H9 (cell line): ENCODE results near the gene DNAH5. TPM values are rescaled to one million over a fixed set of nuclear protein-coding genes. Genes with fewer than 3 reads are reported as not detected.

Experiments
- DNase-seq: peaks from one replicate; pipeline ENCODE4 v3.0.0-alpha.2; 2017
- H2AFZ ChIP-seq: one replicate; pipeline ENCODE4 v1.6.1; 2013; ENCODE audit warnings: mild to moderate bottlenecking, low read length, control low read depth, moderate library complexity
- H2AK5ac ChIP-seq: 2 replicates; pipeline ENCODE4 v1.6.1; 2013; ENCODE audit warnings: low read length, control low read depth, mixed read lengths; ENCODE audit not compliant: insufficient read length
- H2BK120ac ChIP-seq: one replicate; pipeline ENCODE4 v1.6.1; 2013; ENCODE audit warnings: low read depth, mild to moderate bottlenecking, low read length, control low read depth, inconsistent platforms; ENCODE audit not compliant: poor library complexity, severe bottlenecking
- H2BK12ac ChIP-seq: 2 replicates; pipeline ENCODE4 v1.6.1; 2013; ENCODE audit warnings: low read length, control low read depth, mixed read lengths, low read depth; ENCODE audit not compliant: insufficient read length
- H2BK15ac ChIP-seq: 2 replicates; pipeline ENCODE4 v1.6.1; 2013; ENCODE audit warnings: low read depth, low read length, control low read depth
- H2BK20ac ChIP-seq: one replicate; pipeline ENCODE4 v1.6.1; 2013; ENCODE audit warnings: low read depth, mild to moderate bottlenecking, low read length, control low read depth, inconsistent platforms; ENCODE audit not compliant: poor library complexity, severe bottlenecking
- H2BK5ac ChIP-seq: 2 replicates; pipeline ENCODE4 v1.6.1; 2013; ENCODE audit warnings: low read length, control low read depth, mixed read lengths; ENCODE audit not compliant: insufficient read length
- H3K14ac ChIP-seq: 2 replicates; pipeline ENCODE4 v1.6.1; 2013; ENCODE audit warnings: low read length, control low read depth; ENCODE audit not compliant: insufficient read depth
- H3K18ac ChIP-seq: 2 replicates; pipeline ENCODE4 v1.6.1; 2013; ENCODE audit warnings: low read depth, mild to moderate bottlenecking, mixed read lengths, low read length, control low read depth; ENCODE audit not compliant: insufficient read length
- H3K23ac ChIP-seq: 2 replicates; pipeline ENCODE4 v1.6.1; 2013; ENCODE audit warnings: low read length, control low read depth, mixed read lengths, low read depth; ENCODE audit not compliant: insufficient read length
- H3K23me2 ChIP-seq: 2 replicates; pipeline ENCODE4 v1.6.1; 2013; ENCODE audit warnings: low read depth, mild to moderate bottlenecking, mixed read lengths, low read length, control low read depth; ENCODE audit not compliant: insufficient read length, poor library complexity, severe bottlenecking
- H3K27ac ChIP-seq: 2 replicates; pipeline ENCODE4 v1.5.1; 2013; ENCODE audit warnings: low read length, control low read depth, mixed read lengths, low read depth; ENCODE audit not compliant: insufficient read length
- H3K27me3 ChIP-seq: 2 replicates; pipeline ENCODE4 v1.6.1; 2013; ENCODE audit warnings: low read length, control low read depth, inconsistent platforms; ENCODE audit not compliant: insufficient read depth
- H3K4ac ChIP-seq: 2 replicates; pipeline ENCODE4 v1.6.1; 2013; ENCODE audit warnings: low read depth, mild to moderate bottlenecking, control low read depth, inconsistent platforms, low read length, moderate library complexity
- H3K4me1 ChIP-seq: 2 replicates; pipeline ENCODE4 v1.6.1; 2013; ENCODE audit warnings: low read length, control low read depth, inconsistent platforms; ENCODE audit not compliant: insufficient read depth
- H3K4me2 ChIP-seq: 2 replicates; pipeline ENCODE4 v1.6.1; 2013; ENCODE audit warnings: low read length, control low read depth, mixed read lengths; ENCODE audit not compliant: insufficient read length, insufficient read depth
- H3K56ac ChIP-seq: 2 replicates; pipeline ENCODE4 v1.6.1; 2013; ENCODE audit warnings: low read depth, mild to moderate bottlenecking, mixed read lengths, low read length, control low read depth; ENCODE audit not compliant: insufficient read length
- H3K79me1 ChIP-seq: 2 replicates; pipeline ENCODE4 v1.6.1; 2013; ENCODE audit warnings: low read depth, mild to moderate bottlenecking, moderate library complexity, low read length, control low read depth, inconsistent platforms; ENCODE audit not compliant: insufficient read depth, poor library complexity, severe bottlenecking
- H3K79me2 ChIP-seq: 2 replicates; pipeline ENCODE4 v1.6.1; 2013; ENCODE audit warnings: low read length, control low read depth, inconsistent platforms; ENCODE audit not compliant: insufficient read depth
- H3K9ac ChIP-seq: 2 replicates; pipeline ENCODE4 v1.6.1; 2013; ENCODE audit warnings: low read length, control low read depth, mixed read lengths; ENCODE audit not compliant: insufficient read length; ENCODE audit errors: extremely low read depth
- H3K9me3 ChIP-seq: one replicate; pipeline ENCODE4 v1.6.1; 2013; ENCODE audit warnings: low read depth, low read length, inconsistent platforms; ENCODE audit not compliant: control insufficient read depth
- H3T11ph ChIP-seq: one replicate; pipeline ENCODE4 v1.6.1; 2013; ENCODE audit warnings: mild to moderate bottlenecking, low read length, control low read depth, inconsistent platforms
- H4K20me1 ChIP-seq: one replicate; pipeline ENCODE4 v1.6.1; 2013; ENCODE audit not compliant: control insufficient read depth, insufficient read length, insufficient read depth
- H4K5ac ChIP-seq: 2 replicates; pipeline ENCODE4 v1.6.1; 2013; ENCODE audit warnings: low read depth, mild to moderate bottlenecking, mixed read lengths, low read length, control low read depth; ENCODE audit not compliant: insufficient read length
- H4K8ac ChIP-seq: replicated peaks from 2 replicates; pipeline ENCODE4 v1.6.1; 2013; ENCODE audit warnings: low read length, control low read depth, mixed read lengths, low read depth; ENCODE audit not compliant: insufficient read length
- H4K91ac ChIP-seq: 2 replicates; pipeline ENCODE4 v1.6.1; 2013; ENCODE audit warnings: low read depth, mild to moderate bottlenecking, moderate library complexity, mixed read lengths, low read length, control low read depth; ENCODE audit not compliant: insufficient read length
- H3K27ac Mint-ChIP-seq, 3 experiments: 2 replicates in 2 of 3; 3 replicates in 1 of 3; pipeline ENCODE4 v1.8.0; 2020 to 2021; ENCODE audit warnings: mixed read lengths in 3 of 3, mild to moderate bottlenecking in 1 of 3, moderate library complexity in 1 of 3
- H3K27me3 Mint-ChIP-seq: 2 replicates; pipeline ENCODE4 v1.8.0; 2021; ENCODE audit warnings: low read depth, mild to moderate bottlenecking, moderate library complexity, mixed read lengths
- H3K36me3 Mint-ChIP-seq, 3 experiments: 2 replicates in 2 of 3; 3 replicates in 1 of 3; pipeline ENCODE4 v1.8.0; 2020 to 2021; ENCODE audit warnings: low read depth in 3 of 3, mixed read lengths in 3 of 3; ENCODE audit not compliant: insufficient read depth in 1 of 3
- H3K4me1 Mint-ChIP-seq, 2 experiments: 2 replicates each; pipeline ENCODE4 v1.8.0; 2020; ENCODE audit warnings: mixed read lengths in 2 of 2
- H3K4me3 Mint-ChIP-seq, 2 experiments: 2 replicates in 1 of 2; 3 replicates in 1 of 2; pipeline ENCODE4 v1.8.0; 2020 to 2021; ENCODE audit warnings: mild to moderate bottlenecking in 2 of 2, mixed read lengths in 2 of 2, moderate library complexity in 1 of 2
- H3K9me3 Mint-ChIP-seq, 2 experiments: 2 replicates in 1 of 2; 3 replicates in 1 of 2; pipeline ENCODE4 v1.8.0; 2020; ENCODE audit warnings: mild to moderate bottlenecking in 2 of 2, mixed read lengths in 2 of 2, moderate library complexity in 1 of 2
- WGBS: extraction: QIAGEN DNeasy Blood & Tissue Kit; methylation state at CpG from one replicate; pipeline ENCODE4 v1.1.7; 2013; ENCODE audit warnings: missing lambda C conversion rate, low lambda C conversion rate, mixed read lengths; ENCODE audit not compliant: insufficient read length; ENCODE audit errors: extremely low coverage; 5-methylcytosine and 5-hydroxymethylcytosine counted together
- total RNA-seq: library from RNA; stranded (reverse); gene quantifications from 2 replicates; pipeline ENCODE4 v1.2.1, GENCODE V29; 2021
- TF ChIP-seq, protein P1 (sequence below): fragments of 200-600 bp; sonication (generic); conservative IDR thresholded peaks from 3 replicates; pipeline ENCODE4 v1.8.0; 2021; ENCODE audit warnings: antibody characterized with exemption, mild to moderate bottlenecking

DNAH5 gene
- total RNA-seq, 1 experiment from 2014 or later = 0.50 TPM

DNA sequence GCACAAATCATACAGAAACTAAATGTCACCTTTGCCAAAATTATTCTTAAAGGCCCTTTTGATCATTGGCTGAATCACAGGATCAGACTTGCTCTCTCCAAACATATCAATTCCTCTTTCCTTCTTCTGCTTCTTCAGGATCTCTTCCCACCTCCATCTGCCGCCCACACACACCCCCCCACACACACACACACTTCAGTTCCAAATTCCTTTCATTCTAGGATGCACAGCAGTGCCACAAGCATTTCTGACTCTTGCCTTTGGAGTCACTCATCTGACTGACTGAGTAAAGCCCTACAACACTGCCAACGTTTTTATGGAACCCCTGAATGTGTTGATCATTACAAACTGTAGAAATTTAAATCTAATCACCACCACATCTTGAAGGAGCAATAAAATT is 22.9 kb downstream of the DNAH5 start:
- Histone ChIP-seq H3K9ac (no peak overlapping the region), H2BK12ac (no peak overlapping the region), H2AK5ac (no peak overlapping the region), H4K91ac (no peak overlapping the region), H3K23ac (no peak overlapping the region), H4K5ac (no peak overlapping the region), H2BK15ac (no peak overlapping the region), H4K20me1 (no peaks in the 10 kb centered on the region), H3K27me3 (no peaks in the 10 kb centered on the region), H3K4me1 (no peaks in the 10 kb centered on the region), H3T11ph (no peak overlapping the region), H3K4ac (no peak overlapping the region), H3K56ac (no peak overlapping the region), H3K18ac (no peak overlapping the region), H3K23me2 (no peaks in the 10 kb centered on the region), H2BK5ac (no peak overlapping the region), H2BK120ac (no peak overlapping the region), H4K8ac (no peak overlapping the region), H2AFZ (no peak overlapping the region), H2BK20ac (no peak overlapping the region), H3K14ac (no peak overlapping the region), H3K27ac (no peak overlapping the region), H3K9me3 (no peaks in the 10 kb centered on the region), H3K4me2 (no peak overlapping the region), H3K79me2 (no peaks in the 10 kb centered on the region), H3K79me1 (no peaks in the 10 kb centered on the region)
- WGBS = no CpG with 5 or more reads among the region's 2 CpGs
- TF ChIP-seq, protein P1, sequence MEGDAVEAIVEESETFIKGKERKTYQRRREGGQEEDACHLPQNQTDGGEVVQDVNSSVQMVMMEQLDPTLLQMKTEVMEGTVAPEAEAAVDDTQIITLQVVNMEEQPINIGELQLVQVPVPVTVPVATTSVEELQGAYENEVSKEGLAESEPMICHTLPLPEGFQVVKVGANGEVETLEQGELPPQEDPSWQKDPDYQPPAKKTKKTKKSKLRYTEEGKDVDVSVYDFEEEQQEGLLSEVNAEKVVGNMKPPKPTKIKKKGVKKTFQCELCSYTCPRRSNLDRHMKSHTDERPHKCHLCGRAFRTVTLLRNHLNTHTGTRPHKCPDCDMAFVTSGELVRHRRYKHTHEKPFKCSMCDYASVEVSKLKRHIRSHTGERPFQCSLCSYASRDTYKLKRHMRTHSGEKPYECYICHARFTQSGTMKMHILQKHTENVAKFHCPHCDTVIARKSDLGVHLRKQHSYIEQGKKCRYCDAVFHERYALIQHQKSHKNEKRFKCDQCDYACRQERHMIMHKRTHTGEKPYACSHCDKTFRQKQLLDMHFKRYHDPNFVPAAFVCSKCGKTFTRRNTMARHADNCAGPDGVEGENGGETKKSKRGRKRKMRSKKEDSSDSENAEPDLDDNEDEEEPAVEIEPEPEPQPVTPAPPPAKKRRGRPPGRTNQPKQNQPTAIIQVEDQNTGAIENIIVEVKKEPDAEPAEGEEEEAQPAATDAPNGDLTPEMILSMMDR = no peak
- Mint-ChIP-seq H3K27ac (peak overlapping the region in 1 of 3 experiments; percentile 25; a peak in 1 of 7 replicates), H3K36me3 (no peaks in the 10 kb centered on the region), H3K4me3 (no peak overlapping the region), H3K4me1 (peaks cover 8 to 14% of the 10 kb centered on the region in 2 experiments), H3K9me3 (no peaks in the 10 kb centered on the region), H3K27me3 (no peaks in the 10 kb centered on the region)
- no peak for DNase-seq
